NT2/D1 (cell line): ENCODE measurements around the gene KCNH1.

Experiments used
- SUZ12 ChIP-seq: IDR thresholded peaks from 2 replicates; pipeline ENCODE4 v1.6.1; 2011; ENCODE audit not compliant: insufficient read length, insufficient read depth; ENCODE audit errors: extremely low read depth
- YY1 ChIP-seq: IDR thresholded peaks from 2 replicates; pipeline ENCODE4 v1.6.1; 2011; ENCODE audit not compliant: insufficient read length, insufficient read depth
- ZNF274 ChIP-seq: IDR thresholded peaks from 2 replicates; pipeline ENCODE4 v1.6.1; 2011; ENCODE audit warnings: mild to moderate bottlenecking, low read depth, low read length

GRCh38 chr1:211066781-211067384 is 67.1 kb downstream of the KCNH1 start:
- TF ChIP-seq ZNF274 (no peak), YY1 (no peak), SUZ12 (no peak)
